Psoas muscle (tissue), 8 donors: ENCODE data around the gene RALGPS2. TPM values are rescaled to one million over a fixed set of nuclear protein-coding genes. Genes with fewer than 3 reads are reported as not detected.

ENCODE experiments used
- ATAC-seq, 4 donors: fragments of 200-7000 bp; cut with Tn5 transposase; one replicate each; pipeline ENCODE4 v1.9.1; 2020; ENCODE audit warnings: moderate library complexity in 3 of 4, mild to moderate bottlenecking in 2 of 4
- DNase-seq, 2 donors: peaks; one replicate each; pipeline ENCODE4 v3.0.0-alpha.2; 2020
- H3K27ac ChIP-seq: fragments of 200-600 bp; one replicate; pipeline ENCODE4 v1.8.0; 2022
- H3K27me3 ChIP-seq, 3 donors: fragments of 200-600 bp in 1 of 3; one replicate each; pipeline versions ENCODE4 v1.6.1 to v1.8.0; 2013 to 2022; ENCODE audit warnings: low read length in 2 of 3, mild to moderate bottlenecking in 2 of 3, moderate library complexity in 1 of 3; ENCODE audit not compliant: insufficient read depth in 3 of 3
- H3K36me3 ChIP-seq, 2 donors: fragments of 200-600 bp in 1 of 2; one replicate each; pipeline versions ENCODE4 v1.6.1 to v1.8.0; 2013 to 2022; ENCODE audit warnings: low read depth in 1 of 2, mild to moderate bottlenecking in 1 of 2, moderate library complexity in 1 of 2; ENCODE audit not compliant: insufficient read depth in 1 of 2
- H3K4me1 ChIP-seq: fragments of 200-600 bp; one replicate; pipeline ENCODE4 v1.8.0; 2022
- H3K4me3 ChIP-seq: fragments of 200-600 bp; one replicate; pipeline ENCODE4 v1.8.0; 2022; ENCODE audit warnings: mild to moderate bottlenecking
- H3K9me3 ChIP-seq: fragments of 200-600 bp; one replicate; pipeline ENCODE4 v1.8.0; 2022
- CTCF ChIP-seq: fragments of 200-600 bp; IDR thresholded peaks from one replicate; pipeline ENCODE4 v1.8.0; 2022; ENCODE audit warnings: antibody characterized with exemption
- WGBS, 3 donors: extraction: QIAGEN DNeasy Blood & Tissue Kit; methylation state at CpG; one replicate each; pipeline versions ENCODE4 v1.1.6 to v1.1.7; 2013; 5-methylcytosine and 5-hydroxymethylcytosine counted together
- intact Hi-C, 2 donors: fragments of 100-400 bp; cut with DNase I; formaldehyde crosslinking; loops; one replicate each; pipeline versions ENCODE4 v1.11.0 to v1.14.2; 2022
- polyA plus RNA-seq, 3 donors: library from polyadenylated mRNA; stranded (reverse); fragments of 200-250 nt; gene quantifications; one replicate each; pipeline ENCODE4 v1.2.3, GENCODE V29; 2013
- total RNA-seq, 4 donors: library from RNA; stranded (reverse); fragmentation: NEBNext Ultra II Directional in 2 of 4; extraction: Animal tissue kit (Norgen Biotek cat#: 25700) in 2 of 4; gene quantifications; one replicate each; pipeline versions ENCODE4 v1.2.1 to v1.2.4, GENCODE V29; 2021 to 2023
- donor health status: healthy with polysubstance abuse.
- donor health status: DM: no; HTN: no; CAD: no; lungs with moderate emphysema.
- donor health status: Bipolar disorder and iron deficiency.
- donor health status: healthy.
- donor health status: DM: yes; HTN: yes; CAD: no.
- donor health status: DM: no; HTN: no; CAD: no.
- donor health status: DM: no; HTN: no; CAD: no.
- donor health status: DM: yes; HTN: yes; CAD: no.

RALGPS2 gene
- total and polyA plus RNA-seq, 7 donors = 0.69 to 6.2 (median 2.4) TPM

- 95 to 97% (median 95%) methylated on average over 5 of the region's 5 CpGs for WGBS, 3 donors
- Histone ChIP-seq H3K27ac (no peak overlapping the region), H3K36me3 (no peaks in the 10 kb centered on the region), H3K27me3 (no peaks in the 10 kb centered on the region), H3K4me3 (no peak overlapping the region), H3K9me3 (no peaks in the 10 kb centered on the region), H3K4me1 (no peaks in the 10 kb centered on the region)
- DNase-seq = no peak
- intact Hi-C loops = no loop called here
- TF ChIP-seq CTCF = peak; percentile 16
- ATAC-seq = no peak
These were observed 8.9 kb downstream of the RALGPS2 start for GRCh38 chr1:178733972-178734371.

- H3K27ac ChIP-seq = no peak overlapping the region
- H3K36me3 ChIP-seq = no peaks in the 10 kb centered on the region
- intact Hi-C loops = no loop called here
- no peaks in the 10 kb centered on the region for H3K4me1 ChIP-seq
- H3K4me3 ChIP-seq = no peak overlapping the region
- WGBS, 3 donors = 64 to 80% (median 73%) methylated on average over 1 of the region's 1 CpG
- H3K9me3 ChIP-seq = no peaks in the 10 kb centered on the region
- no peaks in the 10 kb centered on the region for H3K27me3 ChIP-seq
- DNase-seq = no peak
- ATAC-seq = no peak
- no peak for TF ChIP-seq CTCF
These were observed 13.7 kb downstream of the RALGPS2 start for GRCh38 chr1:178738780-178739179.

- Histone ChIP-seq H3K9me3 (no peaks in the 10 kb centered on the region), H3K4me3 (no peak overlapping the region), H3K27me3 (no peaks in the 10 kb centered on the region), H3K36me3 (no peaks in the 10 kb centered on the region), H3K4me1 (no peaks in the 10 kb centered on the region), H3K27ac (no peak overlapping the region)
- intact Hi-C loops = no loop called here
- ATAC-seq (no peak), DNase-seq (no peak)
- TF ChIP-seq CTCF = no peak
- WGBS, 3 donors = 79 to 91% (median 87%) methylated on average over 4 of the region's 4 CpGs
These were observed 14.4 kb downstream of the RALGPS2 start for GRCh38 chr1:178739285-178740045.

- H3K27ac ChIP-seq = no peak overlapping the region
- H3K4me3 ChIP-seq = no peak overlapping the region
- DNase-seq = no peak
- H3K36me3 ChIP-seq = no peaks in the 10 kb centered on the region
- H3K4me1 ChIP-seq = no peaks in the 10 kb centered on the region
- intact Hi-C loops = no loop called here
- TF ChIP-seq CTCF = no peak
- WGBS, 3 donors = 89 to 94% (median 93%) methylated on average over 1 of the region's 1 CpG
- no peaks in the 10 kb centered on the region for H3K9me3 ChIP-seq
- no peak for ATAC-seq
- H3K27me3 ChIP-seq = no peaks in the 10 kb centered on the region
These were observed 15.4 kb downstream of the RALGPS2 start for GRCh38 chr1:178740491-178740890.

- intact Hi-C loops = no loop called here
- DNase-seq = no peak
These were observed 15.9 kb downstream of the RALGPS2 start for GRCh38 chr1:178740924-178741323.

More at GRCh38 chr1:178740924-178741323, 15.9 kb downstream of the RALGPS2 start:
- Histone ChIP-seq H3K9me3 (no peaks in the 10 kb centered on the region), H3K4me1 (no peaks in the 10 kb centered on the region), H3K27me3 (no peaks in the 10 kb centered on the region), H3K4me3 (no peak overlapping the region), H3K27ac (no peak overlapping the region), H3K36me3 (no peaks in the 10 kb centered on the region)
- no peak for TF ChIP-seq CTCF
- 100% methylated on average over 1 of the region's 1 CpG for WGBS, 3 donors
- ATAC-seq = no peak
